Ramos (cell line): Measurements from ENCODE around the gene THSD4.

Experiments
- in situ Hi-C: fragments of 300-500 bp; cut with MboI; formaldehyde crosslinking; loops from one replicate; pipeline ENCODE4 v1.14.3; 2022; ENCODE audit warnings: low sequenced_read_pairs; ENCODE audit not compliant: unreplicated experiment

THSD4 gene

DNA sequence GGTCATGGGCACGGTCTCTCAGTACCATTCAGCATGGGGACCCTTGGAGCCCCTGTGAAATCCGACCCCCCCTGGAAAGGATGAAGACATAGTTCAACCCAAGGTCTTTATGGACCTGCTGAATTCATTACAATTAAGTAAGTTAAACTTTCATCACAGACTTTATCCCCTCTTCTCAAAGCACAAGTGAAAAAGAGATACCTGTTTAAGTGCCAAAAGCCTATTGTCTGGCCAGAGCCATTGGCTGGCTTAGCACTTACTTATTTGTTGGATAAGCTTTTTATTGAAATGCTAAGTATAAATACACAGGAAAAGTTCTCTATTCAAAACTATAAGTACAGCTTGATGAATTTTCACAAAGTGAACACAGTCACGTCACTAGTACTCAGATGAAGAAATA lies 566.7 kb downstream of the THSD4 start:
- in situ Hi-C loops = no loop called here

- in situ Hi-C loops = no loop called here
Measured at GRCh38 chr15:71683411-71684274, 568.4 kb downstream of the THSD4 start.

GRCh38 chr15:71685420-71685993 lies 570.2 kb downstream of the THSD4 start:
- in situ Hi-C loops = no loop called here

DNA sequence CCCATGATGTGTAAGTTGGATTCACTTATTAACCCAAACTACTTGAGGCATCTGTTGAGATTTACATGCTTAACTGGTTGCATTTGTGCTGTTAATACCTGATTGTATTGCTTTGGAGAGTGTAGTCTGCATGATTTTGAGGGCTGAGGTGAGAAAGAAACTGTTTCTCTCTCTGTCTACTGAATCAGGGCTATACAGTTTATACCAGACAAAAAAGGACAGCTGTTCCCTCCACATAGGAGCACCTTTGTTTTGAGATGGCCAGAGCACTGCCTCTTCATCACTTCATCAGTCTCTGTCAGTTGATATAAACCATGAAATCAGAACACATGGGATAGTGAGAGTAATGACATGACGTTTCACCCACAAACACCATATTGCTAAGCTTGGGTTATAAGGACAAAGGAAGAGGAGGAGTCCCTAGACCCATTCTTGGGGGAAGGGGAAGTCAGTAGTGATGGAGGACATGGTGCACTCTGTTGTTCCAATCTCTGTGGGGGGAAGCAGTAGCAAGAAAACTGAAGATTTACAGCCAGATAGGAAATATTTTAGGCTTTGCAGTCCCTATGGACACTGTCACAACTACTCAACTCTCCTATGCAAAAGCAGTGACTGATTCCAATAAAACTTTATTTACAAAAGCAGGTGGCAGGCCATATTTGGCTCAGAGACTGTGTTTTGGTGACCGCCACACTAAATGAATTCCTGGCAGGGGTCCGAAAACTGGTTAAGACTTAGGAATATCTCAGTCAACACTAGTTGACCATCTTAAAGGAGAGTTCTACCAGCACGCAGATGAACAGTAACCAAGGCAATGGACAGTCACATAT lies 571.2 kb downstream of the THSD4 start:
- in situ Hi-C loops = no loop called here

DNA sequence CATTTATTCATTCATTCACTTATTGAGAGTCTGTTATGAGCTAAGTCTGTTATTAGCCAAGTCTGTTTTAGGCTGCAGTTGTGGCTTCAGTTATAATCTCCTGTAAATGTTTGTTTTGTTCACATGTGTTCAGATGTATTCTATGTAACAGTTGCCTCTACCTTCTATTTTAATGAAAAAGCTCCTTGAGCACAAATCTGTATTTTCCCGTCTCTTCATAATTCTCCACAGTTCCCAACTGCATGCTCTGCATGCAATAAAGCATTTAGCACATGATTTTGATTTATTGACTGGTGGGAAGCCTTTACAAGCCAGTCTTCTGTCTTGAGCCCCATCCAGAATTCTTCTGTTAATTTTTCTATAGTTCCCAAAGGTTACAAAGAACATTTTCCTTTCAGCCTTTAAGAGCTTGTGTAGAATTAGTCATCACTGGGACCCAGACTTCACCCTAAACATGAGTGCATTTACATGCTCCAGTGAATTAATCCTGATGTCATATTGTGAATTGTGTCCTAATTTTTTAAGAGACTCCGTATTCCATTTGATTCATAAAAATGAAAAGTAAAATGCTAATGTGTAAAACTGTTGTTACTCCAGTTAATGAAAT lies 572.7 kb downstream of the THSD4 start:
- in situ Hi-C loops = no loop called here

- in situ Hi-C loops = no loop called here
Measured at GRCh38 chr15:71688509-71689094, 573.3 kb downstream of the THSD4 start.

GRCh38 chr15:71691081-71691457 lies 575.8 kb downstream of the THSD4 start:
- in situ Hi-C loops = no loop called here

DNA sequence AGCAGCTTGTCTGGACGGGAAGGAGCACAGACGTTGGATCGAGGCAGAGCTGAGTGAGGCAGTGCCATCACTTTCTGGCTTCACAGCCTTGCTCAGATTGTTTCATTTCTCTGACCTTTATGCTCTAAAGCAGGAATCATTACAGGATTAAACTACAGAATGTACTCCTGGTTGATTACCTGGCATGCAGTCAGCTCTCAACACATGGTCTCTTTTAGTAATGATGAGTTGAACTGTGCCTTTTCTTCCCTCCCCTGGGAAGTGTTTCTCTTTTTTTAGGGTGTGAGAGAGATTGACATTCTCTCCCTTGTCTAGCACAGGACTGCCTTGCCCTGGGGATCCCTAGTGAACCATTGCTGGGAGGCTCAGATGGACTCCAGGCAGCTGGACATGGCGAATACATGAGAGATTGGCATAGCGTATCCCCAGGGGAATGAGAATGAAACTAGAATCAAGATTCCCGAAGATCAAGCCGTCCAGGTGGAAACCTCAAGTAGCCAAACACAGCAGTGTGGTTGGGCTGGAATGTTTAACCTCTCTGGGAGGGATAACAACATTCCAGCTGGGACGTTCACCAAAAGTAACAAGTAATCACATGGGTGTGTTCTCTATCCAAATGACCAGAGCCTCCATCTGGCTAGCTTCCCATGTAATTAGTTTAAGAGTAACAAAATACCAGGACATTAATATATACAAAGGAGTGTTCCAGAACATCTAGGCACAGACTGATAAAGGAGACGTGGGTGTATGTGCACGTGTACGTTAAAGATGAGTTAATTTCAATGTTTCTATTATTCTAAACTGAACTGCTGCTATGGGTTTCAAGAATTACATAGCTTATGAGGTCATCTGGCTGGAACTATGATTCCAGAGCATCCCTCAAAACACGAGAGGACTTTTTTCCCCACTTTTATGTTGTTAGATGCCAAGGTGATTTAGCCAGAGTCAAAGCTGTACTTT lies 576.5 kb downstream of the THSD4 start:
- in situ Hi-C loops = no loop called here

DNA sequence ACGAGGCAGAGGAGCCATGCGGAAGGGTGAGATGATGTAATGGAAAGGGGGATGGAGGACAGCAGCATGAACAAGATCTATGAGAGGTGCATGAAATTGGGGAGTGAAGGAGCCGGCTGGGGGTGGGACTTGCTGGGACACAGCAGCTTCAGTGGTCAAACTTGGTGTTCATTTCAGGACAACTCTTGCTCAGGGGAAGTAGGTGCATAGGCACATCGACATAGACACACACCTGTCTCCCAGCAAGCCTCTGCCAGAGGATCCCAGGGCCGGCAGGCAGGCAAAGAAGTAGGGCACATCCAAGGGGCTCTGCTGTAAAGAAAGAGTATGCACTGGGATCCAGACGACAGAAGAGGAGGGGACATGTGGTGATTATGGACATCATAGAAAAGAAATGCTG lies 582.0 kb downstream of the THSD4 start:
- in situ Hi-C loops = no loop called here

DNA sequence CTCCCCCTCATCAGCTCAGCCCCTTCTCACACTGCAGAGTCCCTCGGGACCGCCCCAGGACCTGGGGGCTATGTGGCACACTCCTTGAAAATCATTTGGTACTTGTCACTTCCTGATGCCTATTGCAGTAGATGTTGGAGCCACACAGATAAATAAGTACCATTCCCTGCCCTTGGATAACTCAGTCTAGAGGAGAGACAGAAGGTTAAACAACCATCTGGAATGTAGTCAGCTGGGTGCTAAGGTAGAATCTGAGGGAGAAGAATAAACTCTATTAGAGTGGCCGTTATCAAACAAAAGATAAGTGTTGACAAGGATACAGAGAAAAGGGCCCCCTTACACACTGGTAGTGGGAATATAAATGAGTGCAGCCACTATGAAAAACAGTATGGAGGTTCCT lies 582.8 kb downstream of the THSD4 start:
- in situ Hi-C loops = no loop called here

DNA sequence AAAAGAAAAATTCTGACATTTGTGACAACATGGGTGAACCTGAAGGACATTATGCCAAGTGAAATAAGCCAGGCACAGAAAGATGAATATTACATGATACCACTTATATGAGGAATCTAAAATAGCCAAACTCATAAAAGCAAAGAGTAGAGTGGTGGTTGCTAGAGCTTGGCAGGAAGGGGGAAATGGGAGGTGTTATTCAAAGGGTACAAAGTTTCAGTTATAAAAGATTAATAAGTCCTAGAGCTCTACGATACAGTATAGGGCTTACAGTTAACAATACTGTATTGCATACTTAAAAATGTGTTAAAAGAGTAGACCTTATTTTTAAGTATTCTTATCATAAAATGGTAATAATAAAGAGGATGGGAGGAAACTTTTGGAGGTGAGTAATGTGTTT lies 583.5 kb downstream of the THSD4 start:
- in situ Hi-C loops = no loop called here

DNA sequence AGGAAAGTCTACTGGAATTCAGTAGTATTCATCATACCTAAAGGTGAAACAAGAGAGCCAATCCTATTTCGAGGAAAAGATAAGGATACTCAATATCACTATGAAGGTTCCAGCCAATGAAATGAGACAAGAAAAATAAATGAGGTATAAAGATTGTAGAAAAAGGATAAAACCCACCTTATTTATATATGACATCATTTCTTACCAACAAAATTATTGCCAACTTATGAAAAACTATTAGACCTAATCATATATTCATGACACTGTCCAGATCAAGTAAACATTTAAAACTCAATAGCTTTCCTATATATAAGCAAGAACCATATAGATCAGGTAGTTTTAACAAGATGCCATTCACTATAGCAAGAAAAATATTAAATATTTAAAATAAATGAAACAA lies 584.7 kb downstream of the THSD4 start:
- in situ Hi-C loops = no loop called here

DNA sequence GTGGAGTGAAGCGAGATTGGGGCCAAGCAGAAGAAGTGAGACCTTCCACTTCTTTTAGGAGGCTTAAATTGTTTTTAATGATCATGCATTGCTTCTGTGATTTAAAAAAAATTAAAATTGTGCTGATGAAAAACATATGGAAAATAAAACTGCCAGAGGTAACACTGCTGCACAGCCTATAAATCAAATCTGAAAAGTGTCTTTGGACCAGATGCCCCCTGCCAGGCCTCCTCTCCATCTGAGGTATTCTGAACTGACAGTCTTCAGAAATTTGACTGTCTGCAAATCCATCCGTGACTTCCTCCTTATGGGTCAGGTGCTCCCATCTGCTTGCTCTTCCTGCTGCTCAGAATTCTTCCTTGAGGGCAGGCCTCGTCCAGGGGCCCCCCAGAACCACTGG lies 586.5 kb downstream of the THSD4 start:
- in situ Hi-C loops = no loop called here

GRCh38 chr15:71702496-71702895 lies 587.2 kb downstream of the THSD4 start:
- in situ Hi-C loops = no loop called here

GRCh38 chr15:71705151-71705550 lies 589.9 kb downstream of the THSD4 start:
- in situ Hi-C loops = no loop called here

DNA sequence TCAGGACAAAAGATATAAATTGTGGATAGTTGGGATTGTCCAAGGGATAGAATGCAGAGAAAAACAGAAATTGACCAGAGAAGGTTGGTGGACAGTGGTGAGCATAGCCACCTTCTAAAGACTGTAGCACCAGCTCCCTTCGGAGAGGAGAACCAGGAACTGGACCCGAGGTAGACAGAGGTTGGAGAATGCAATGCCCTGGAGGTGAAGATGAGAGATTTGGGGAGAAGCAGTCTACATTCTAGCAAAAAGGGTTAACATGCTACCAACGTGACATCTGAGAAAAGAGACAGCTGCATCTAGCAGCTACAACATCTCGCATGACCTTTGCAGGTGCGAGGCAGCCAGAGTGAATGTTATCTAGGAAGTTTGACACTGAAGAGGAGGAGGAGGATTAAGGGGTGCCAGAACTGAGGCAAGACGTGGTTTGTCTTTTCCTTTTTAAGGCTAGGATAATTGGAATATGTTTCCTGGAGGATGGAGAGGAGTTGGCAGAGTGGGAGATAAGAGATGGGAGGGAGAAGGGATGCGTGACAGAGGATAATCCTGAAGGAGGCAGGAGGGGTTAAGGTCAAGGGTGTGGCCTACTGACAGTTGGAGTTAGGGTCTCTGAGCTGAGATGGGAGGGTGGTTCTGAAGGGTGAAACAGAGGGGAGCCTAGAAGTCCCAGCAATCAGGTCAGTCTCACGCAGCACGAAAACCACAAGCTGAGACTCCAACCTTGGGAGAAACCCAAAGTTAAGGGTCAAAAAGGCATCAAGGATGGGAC lies 591.4 kb downstream of the THSD4 start:
- in situ Hi-C loops = no loop called here

DNA sequence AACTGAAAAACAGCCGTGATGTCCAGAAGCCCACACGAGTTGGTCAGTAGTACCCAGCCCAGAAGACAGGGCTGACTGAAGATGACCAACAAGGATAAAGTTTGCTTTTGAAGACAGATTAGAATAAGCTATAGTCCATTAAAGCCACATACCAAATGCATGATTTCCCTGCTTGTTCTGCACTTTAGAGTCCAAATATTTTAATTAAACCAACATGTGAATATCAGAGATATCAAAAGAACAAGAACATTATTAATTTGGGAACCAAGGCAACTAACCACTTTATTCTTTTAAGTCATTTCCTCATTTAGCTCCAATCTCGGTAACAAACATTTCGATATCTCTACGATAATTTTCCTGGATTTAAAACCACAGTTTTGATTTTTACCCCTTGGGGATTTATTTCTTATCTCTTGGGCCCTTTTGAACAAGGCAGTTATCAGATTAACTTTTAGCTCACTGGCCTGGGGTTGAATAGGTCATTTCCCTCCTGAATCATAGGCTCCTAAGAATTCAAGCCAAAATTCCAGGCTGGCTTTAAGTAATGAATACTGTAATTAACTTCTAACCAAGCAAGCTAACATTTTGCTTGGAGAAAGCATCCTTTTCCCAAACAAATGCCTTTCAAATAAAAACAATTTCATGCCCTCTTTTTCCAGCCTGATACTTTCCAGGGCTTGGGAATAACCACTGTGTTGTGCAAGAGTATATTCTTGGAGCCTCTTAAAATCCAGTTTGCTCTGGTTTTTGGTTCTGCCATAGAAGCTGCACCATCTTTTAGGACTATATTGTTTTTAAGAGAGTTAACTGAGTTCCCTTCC lies 592.2 kb downstream of the THSD4 start:
- in situ Hi-C loops = no loop called here

DNA sequence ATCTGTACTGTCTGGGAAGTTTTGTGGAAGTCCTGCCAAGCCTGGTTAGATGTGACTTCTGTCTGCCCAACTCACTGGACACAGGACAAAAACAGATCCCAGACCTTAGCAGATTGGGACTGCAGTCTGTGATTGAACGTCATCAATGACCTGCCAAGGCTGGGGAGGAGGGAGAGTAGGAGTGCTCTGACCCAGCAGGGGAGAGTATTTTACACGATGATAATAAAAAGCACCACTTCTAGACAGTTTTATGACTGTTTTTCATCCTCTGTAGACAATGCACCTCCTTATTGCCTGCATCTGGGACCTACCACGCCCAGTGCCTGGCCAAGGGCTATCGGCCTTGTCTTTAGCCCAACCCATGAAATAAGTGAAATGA lies 592.8 kb downstream of the THSD4 start:
- in situ Hi-C loops = no loop called here
